K562 (cell line): Measurements from ENCODE around the gene LAMTOR4. TPM values are rescaled to one million over a fixed set of nuclear protein-coding genes. Genes with fewer than 3 reads are reported as not detected.

ENCODE experiments used
- ARNT ChIP-seq, 2 experiments: fragments of 450-650 bp; IDR thresholded peaks; 2 replicates each; pipeline ENCODE4 v1.6.1; 2016; ENCODE audit warnings: mild to moderate bottlenecking in 1 of 2
- C11orf30 ChIP-seq: fragments of 450-650 bp; IDR thresholded peaks from 2 replicates; pipeline ENCODE4 v1.6.1; 2016; ENCODE audit warnings: low read depth, mild to moderate bottlenecking
- GABPB2 ChIP-seq: fragments of 250-450 bp; sonication (Bioruptor Pico); conservative IDR thresholded peaks from 2 replicates; pipeline ENCODE4 v1.5.1; 2021; ENCODE audit warnings: mild to moderate bottlenecking
- KAT8 ChIP-seq: fragments of 450-650 bp; IDR thresholded peaks from 2 replicates; pipeline ENCODE4 v1.6.1; 2016; ENCODE audit warnings: low read depth, mild to moderate bottlenecking
- OTX1 ChIP-seq: fragments of 450-650 bp; formaldehyde crosslinking; IDR thresholded peaks from 2 replicates; pipeline ENCODE4 v1.4.0; 2022; ENCODE audit warnings: mild to moderate bottlenecking
- PHF21A ChIP-seq: fragments of 450-650 bp; IDR thresholded peaks from 2 replicates; pipeline ENCODE4 v1.6.1; 2017; ENCODE audit warnings: low read depth, borderline replicate concordance
- PURB ChIP-seq: sonication (generic); formaldehyde crosslinking; IDR thresholded peaks from 2 replicates; pipeline ENCODE4 v1.9.0; 2021; ENCODE audit warnings: low read depth, mild to moderate bottlenecking, missing genetic modification reagents
- SMAD4 ChIP-seq: fragments of 250-450 bp; sonication (Bioruptor Pico); conservative IDR thresholded peaks from 2 replicates; pipeline ENCODE4 v1.8.0; 2021; ENCODE audit warnings: inconsistent platforms, mild to moderate bottlenecking, moderate library complexity
- SP2 ChIP-seq: IDR thresholded peaks from 2 replicates; pipeline ENCODE4 v1.6.1; 2011; ENCODE audit warnings: mild to moderate bottlenecking, low read depth, low read length, moderate library complexity; ENCODE audit not compliant: poor library complexity, severe bottlenecking; ENCODE audit errors: extremely low read depth
- ZNF75A ChIP-seq: fragments of 450-650 bp; formaldehyde crosslinking; IDR thresholded peaks from 2 replicates; pipeline ENCODE4 v1.4.0; 2020; ENCODE audit warnings: mild to moderate bottlenecking
- ZNF778 ChIP-seq: fragments of 450-650 bp; formaldehyde crosslinking; IDR thresholded peaks from 2 replicates; pipeline ENCODE4 v1.4.0; 2020; ENCODE audit warnings: mild to moderate bottlenecking, moderate library complexity
- polyA plus RNA-seq, 8 experiments: library from polyadenylated mRNA; depleted of rRNA in 4 of 8; stranded (reverse) in 5 of 8; unstranded in 3 of 8; fragments of >200 nt; fragmentation: Nextera tagmentation in 2 of 8; fragmentation: Illumina TruSeq in 1 of 8; extraction: Ambion mirVana in 2 of 8; extraction: Trizol in 1 of 8; gene quantifications; 2 replicates each; pipeline versions ENCODE4 v1.2.1 to v1.2.3, GENCODE V29; 2011 to 2014; ENCODE audit warnings: inconsistent platforms in 1 of 8, missing spikeins in 1 of 8
- total RNA-seq, 7 experiments: library from RNA; depleted of rRNA in 6 of 7; stranded (reverse); fragments of >200 nt in 6 of 7; fragmentation: Illumina TruSeq in 2 of 7; extraction: Trizol in 2 of 7; gene quantifications; 2 replicates each; pipeline versions ENCODE4 v1.2.1 to v1.2.3, GENCODE V29; 2011 to 2021; ENCODE audit warnings: low replicate concordance in 1 of 7
- TF ChIP-seq, protein P1 (sequence below): fragments of 250-450 bp; sonication (Bioruptor Pico); IDR thresholded peaks from 2 replicates; pipeline ENCODE4 v1.9.0; 2021; ENCODE audit warnings: mild to moderate bottlenecking, inconsistent platforms
- TF ChIP-seq, protein P2 (sequence below): fragments of 250-450 bp; sonication (Bioruptor Pico); IDR thresholded peaks from 2 replicates; pipeline ENCODE4 v1.4.0; 2020; ENCODE audit warnings: mild to moderate bottlenecking, moderate library complexity
- TF ChIP-seq, protein P3 (sequence below): fragments of 450-650 bp; formaldehyde crosslinking; IDR thresholded peaks from 2 replicates; pipeline ENCODE4 v1.4.0; 2020; ENCODE audit warnings: mild to moderate bottlenecking, moderate library complexity
- TF ChIP-seq, protein P4 (sequence below): fragments of 250-450 bp; sonication (Bioruptor Pico); IDR thresholded peaks from 2 replicates; pipeline ENCODE4 v1.8.0; 2021; ENCODE audit warnings: moderate library complexity, mild to moderate bottlenecking, inconsistent platforms
- TF ChIP-seq, protein P5 (sequence below), 2 experiments: fragments of 450-650 bp; IDR thresholded peaks; 2 replicates each; pipeline ENCODE4 v1.6.1; 2018; ENCODE audit warnings: mild to moderate bottlenecking in 2 of 2, low read depth in 1 of 2; ENCODE audit not compliant: partially characterized antibody in 2 of 2

The LAMTOR4 gene
- total and polyA plus RNA-seq, 9 of the 15 experiments (the other 6 are each of a cell fraction or from before 2014, with no cell fraction given) = 79.6 to 314 (median 195) TPM

DNA sequence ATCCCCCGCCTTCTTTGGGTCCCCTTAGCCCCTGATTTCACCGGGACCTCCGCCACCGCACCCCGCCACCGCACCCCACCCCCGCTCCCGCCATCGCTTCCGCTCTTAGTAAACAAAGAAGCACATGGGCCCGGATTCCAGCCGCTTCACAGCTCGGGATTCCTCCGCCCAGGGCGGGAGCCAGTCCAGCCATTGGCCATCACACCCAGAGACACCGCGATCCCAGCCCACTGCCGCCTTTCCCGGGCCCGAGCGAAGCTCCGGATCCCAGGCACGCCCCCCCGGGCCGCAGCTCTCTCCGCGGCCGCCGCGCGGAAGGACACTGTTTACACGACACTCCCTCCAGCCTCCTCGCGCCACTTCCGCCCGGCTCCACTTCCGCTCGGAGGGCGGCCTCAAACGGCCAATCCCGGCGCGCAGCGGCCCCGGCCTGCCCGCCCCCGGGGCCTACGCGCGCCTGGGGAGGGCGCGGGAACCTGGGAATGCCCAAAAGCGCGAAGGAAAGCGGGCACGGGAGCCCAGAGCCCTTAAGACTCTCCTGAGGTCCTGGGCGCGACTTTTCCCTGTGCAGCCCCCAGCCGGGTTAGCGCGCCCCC is 48.2 kb upstream of the LAMTOR4 start (continued):
- TF ChIP-seq KAT8 = no peak; the same call in 1 of the 2 replicates
- TF ChIP-seq SMAD4 (CRISPR knock-in tag) = peak; percentile 72; the same call in 1 of the 2 replicates
- TF ChIP-seq, protein P1, sequence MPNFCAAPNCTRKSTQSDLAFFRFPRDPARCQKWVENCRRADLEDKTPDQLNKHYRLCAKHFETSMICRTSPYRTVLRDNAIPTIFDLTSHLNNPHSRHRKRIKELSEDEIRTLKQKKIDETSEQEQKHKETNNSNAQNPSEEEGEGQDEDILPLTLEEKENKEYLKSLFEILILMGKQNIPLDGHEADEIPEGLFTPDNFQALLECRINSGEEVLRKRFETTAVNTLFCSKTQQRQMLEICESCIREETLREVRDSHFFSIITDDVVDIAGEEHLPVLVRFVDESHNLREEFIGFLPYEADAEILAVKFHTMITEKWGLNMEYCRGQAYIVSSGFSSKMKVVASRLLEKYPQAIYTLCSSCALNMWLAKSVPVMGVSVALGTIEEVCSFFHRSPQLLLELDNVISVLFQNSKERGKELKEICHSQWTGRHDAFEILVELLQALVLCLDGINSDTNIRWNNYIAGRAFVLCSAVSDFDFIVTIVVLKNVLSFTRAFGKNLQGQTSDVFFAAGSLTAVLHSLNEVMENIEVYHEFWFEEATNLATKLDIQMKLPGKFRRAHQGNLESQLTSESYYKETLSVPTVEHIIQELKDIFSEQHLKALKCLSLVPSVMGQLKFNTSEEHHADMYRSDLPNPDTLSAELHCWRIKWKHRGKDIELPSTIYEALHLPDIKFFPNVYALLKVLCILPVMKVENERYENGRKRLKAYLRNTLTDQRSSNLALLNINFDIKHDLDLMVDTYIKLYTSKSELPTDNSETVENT (CRISPR knock-in tag) = peak; percentile 89
- TF ChIP-seq, protein P2, sequence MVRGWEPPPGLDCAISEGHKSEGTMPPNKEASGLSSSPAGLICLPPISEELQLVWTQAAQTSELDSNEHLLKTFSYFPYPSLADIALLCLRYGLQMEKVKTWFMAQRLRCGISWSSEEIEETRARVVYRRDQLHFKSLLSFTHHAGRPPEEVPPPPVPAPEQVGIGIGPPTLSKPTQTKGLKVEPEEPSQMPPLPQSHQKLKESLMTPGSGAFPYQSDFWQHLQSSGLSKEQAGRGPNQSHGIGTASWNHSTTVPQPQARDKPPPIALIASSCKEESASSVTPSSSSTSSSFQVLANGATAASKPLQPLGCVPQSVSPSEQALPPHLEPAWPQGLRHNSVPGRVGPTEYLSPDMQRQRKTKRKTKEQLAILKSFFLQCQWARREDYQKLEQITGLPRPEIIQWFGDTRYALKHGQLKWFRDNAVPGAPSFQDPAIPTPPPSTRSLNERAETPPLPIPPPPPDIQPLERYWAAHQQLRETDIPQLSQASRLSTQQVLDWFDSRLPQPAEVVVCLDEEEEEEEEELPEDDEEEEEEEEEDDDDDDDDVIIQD (CRISPR knock-in tag) = no peak
- peak; percentile 85 for TF ChIP-seq C11orf30
- TF ChIP-seq, protein P3, sequence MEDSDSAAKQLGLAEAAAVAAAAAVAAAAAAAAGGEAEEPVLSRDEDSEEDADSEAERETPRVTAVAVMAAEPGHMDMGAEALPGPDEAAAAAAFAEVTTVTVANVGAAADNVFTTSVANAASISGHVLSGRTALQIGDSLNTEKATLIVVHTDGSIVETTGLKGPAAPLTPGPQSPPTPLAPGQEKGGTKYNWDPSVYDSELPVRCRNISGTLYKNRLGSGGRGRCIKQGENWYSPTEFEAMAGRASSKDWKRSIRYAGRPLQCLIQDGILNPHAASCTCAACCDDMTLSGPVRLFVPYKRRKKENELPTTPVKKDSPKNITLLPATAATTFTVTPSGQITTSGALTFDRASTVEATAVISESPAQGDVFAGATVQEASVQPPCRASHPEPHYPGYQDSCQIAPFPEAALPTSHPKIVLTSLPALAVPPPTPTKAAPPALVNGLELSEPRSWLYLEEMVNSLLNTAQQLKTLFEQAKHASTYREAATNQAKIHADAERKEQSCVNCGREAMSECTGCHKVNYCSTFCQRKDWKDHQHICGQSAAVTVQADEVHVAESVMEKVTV (CRISPR knock-in tag) = no peak
- no peak for TF ChIP-seq ZNF778 (CRISPR knock-in tag)
- 0 out of 2 replicates have a peak, but pooled peaks have one; percentile 54 for TF ChIP-seq OTX1 (CRISPR knock-in tag)
- no peak for TF ChIP-seq GABPB2
- TF ChIP-seq PURB = no peak
- TF ChIP-seq ZNF75A = no peak
- TF ChIP-seq SP2 = peak; percentile 48
- TF ChIP-seq, protein P4, sequence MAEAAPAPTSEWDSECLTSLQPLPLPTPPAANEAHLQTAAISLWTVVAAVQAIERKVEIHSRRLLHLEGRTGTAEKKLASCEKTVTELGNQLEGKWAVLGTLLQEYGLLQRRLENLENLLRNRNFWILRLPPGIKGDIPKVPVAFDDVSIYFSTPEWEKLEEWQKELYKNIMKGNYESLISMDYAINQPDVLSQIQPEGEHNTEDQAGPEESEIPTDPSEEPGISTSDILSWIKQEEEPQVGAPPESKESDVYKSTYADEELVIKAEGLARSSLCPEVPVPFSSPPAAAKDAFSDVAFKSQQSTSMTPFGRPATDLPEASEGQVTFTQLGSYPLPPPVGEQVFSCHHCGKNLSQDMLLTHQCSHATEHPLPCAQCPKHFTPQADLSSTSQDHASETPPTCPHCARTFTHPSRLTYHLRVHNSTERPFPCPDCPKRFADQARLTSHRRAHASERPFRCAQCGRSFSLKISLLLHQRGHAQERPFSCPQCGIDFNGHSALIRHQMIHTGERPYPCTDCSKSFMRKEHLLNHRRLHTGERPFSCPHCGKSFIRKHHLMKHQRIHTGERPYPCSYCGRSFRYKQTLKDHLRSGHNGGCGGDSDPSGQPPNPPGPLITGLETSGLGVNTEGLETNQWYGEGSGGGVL (CRISPR knock-in tag) = no peak
- TF ChIP-seq, protein P5, sequence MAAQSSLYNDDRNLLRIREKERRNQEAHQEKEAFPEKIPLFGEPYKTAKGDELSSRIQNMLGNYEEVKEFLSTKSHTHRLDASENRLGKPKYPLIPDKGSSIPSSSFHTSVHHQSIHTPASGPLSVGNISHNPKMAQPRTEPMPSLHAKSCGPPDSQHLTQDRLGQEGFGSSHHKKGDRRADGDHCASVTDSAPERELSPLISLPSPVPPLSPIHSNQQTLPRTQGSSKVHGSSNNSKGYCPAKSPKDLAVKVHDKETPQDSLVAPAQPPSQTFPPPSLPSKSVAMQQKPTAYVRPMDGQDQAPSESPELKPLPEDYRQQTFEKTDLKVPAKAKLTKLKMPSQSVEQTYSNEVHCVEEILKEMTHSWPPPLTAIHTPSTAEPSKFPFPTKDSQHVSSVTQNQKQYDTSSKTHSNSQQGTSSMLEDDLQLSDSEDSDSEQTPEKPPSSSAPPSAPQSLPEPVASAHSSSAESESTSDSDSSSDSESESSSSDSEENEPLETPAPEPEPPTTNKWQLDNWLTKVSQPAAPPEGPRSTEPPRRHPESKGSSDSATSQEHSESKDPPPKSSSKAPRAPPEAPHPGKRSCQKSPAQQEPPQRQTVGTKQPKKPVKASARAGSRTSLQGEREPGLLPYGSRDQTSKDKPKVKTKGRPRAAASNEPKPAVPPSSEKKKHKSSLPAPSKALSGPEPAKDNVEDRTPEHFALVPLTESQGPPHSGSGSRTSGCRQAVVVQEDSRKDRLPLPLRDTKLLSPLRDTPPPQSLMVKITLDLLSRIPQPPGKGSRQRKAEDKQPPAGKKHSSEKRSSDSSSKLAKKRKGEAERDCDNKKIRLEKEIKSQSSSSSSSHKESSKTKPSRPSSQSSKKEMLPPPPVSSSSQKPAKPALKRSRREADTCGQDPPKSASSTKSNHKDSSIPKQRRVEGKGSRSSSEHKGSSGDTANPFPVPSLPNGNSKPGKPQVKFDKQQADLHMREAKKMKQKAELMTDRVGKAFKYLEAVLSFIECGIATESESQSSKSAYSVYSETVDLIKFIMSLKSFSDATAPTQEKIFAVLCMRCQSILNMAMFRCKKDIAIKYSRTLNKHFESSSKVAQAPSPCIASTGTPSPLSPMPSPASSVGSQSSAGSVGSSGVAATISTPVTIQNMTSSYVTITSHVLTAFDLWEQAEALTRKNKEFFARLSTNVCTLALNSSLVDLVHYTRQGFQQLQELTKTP (IDR thresholded peaks at IDR 0.05; ENCODE audit: low read depth in 1 of 2, partially characterized antibody in 2 of 2) = no peak
- 0 out of 4 replicates have a peak, but pooled peaks of 1 of the 2 experiments have one; percentile 42 for TF ChIP-seq ARNT (IDR thresholded peaks at IDR 0.05)
- TF ChIP-seq PHF21A = peak; percentile 77; the same call in 1 of the 2 replicates
